ENCODE data around the gene CHN2.

The CHN2 gene

DNA sequence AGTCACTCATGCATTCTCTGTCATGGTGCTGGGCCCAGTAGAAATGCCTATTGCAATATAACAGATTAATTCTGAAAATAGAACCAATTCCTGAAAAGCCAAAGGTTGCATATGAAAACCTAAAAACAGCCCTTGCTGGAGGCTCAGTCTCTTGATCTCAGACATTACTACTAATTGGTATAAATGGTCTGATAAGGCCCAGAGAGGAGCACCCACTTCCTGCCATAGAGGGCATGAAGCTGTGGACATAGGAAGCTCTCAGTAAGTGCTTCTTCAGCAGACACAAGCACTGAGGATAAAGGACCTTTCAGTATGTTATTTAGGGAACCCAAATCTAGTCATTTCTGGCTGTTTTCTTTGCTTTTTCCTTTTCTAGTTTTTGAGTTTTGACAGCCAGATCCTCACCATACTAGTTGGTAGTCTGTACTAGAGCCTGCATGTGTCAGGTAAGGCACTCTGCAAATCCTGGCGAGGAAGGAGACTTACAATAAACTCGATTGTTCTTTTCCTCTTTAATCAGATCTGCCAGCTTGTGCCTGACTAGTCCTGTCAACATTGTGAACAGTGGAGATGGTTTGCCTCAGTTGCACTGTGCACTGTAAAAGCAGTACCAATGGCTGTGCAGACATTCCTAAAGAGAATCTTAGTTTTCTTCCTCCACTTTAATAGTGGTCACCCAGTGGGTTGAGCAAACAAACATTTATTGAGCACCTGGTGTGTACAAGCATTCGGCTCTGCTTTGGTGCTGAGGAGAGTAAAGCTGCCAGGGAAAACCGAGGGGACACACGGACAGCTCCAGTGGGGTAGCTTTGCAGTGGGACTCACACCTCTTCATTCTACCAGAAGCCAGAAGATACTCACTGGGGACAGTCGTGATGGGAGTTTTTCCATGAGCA is 140.9 kb downstream of the CHN2 start:
- DNase-seq (ENCODE audit: low spot score), result no peak

DNA sequence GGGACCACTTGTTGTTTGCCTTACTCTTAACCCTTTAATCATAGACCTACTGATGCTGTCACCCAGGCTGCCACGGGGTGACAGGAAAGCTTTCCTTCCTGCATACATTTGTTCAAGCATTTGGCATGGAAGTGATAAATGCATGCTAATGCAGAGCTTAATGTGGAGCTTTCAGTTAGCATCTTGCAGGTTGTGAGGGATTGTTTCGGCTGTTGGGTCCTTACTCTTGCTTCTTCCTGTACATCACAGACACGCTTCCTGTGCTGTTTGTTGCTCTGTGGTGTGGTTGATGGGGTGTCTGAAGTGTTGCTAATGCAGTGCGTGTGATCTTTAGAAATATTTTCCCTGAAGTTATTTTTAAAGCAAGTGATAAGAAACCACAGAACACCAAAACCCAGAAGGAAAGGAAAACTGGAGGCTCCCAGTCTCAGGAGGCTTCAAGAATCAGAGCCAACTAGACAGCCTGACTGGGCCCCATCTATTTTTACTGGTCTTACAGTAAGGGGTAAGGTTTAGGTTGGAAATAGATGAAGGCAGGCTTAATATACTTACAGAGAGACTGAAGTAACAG is 143.1 kb downstream of the CHN2 start:
- peak; percentile 60 for DNase-seq (ENCODE audit: low spot score)

GRCh38 chr7:29340696-29341095 is 146.1 kb downstream of the CHN2 start:
- no peak for DNase-seq (ENCODE audit: low spot score)

DNA sequence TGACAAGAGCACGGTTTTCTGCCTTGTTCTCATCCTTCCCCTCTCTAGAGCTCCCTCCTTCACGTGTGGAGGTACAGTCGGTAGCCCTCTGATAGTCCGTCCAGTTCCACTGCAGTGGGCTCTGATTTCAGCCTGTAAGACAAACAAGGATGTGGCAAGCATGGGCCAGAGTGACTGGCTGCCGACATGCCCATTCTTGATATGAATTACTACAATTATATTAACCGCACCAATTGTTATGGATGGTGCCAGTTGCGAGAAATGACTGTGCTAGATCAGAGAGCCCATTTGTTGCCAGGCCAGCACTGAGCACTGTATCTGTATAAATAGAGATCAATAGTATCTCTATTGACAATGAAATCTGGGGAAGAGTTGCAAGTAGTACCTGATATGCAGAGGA is 146.6 kb downstream of the CHN2 start:
- DNase-seq (ENCODE audit: low spot score), result no peak

GRCh38 chr7:29342761-29343160 is 148.2 kb downstream of the CHN2 start:
- no peak for DNase-seq (ENCODE audit: low spot score)

GRCh38 chr7:29343399-29343798 is 148.8 kb downstream of the CHN2 start:
- DNase-seq (ENCODE audit: low spot score), result no peak

GRCh38 chr7:29344334-29344978 is 149.9 kb downstream of the CHN2 start:
- DNase-seq (ENCODE audit: low spot score), result no peak

DNA sequence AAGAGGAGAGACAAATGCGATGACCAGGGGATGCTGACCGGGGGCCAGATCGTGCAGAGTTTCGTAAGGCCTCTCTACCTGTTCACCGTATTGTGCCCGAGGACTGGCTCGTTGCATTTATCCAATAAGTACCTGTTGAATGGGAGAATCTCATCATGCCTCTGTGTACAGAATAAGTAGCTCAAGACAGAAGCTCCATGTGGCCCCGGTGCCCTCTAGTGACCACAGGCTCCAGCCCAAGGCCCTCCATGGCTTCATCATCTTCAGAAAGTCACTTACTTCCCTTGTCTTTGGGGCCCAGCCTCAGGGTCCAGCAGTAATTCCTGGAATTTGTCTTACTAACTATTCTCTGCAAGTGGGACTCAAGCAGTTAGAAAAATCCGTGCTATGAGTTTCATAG is 151.0 kb downstream of the CHN2 start:
- peak; percentile 22 for DNase-seq (ENCODE audit: low spot score)

DNA sequence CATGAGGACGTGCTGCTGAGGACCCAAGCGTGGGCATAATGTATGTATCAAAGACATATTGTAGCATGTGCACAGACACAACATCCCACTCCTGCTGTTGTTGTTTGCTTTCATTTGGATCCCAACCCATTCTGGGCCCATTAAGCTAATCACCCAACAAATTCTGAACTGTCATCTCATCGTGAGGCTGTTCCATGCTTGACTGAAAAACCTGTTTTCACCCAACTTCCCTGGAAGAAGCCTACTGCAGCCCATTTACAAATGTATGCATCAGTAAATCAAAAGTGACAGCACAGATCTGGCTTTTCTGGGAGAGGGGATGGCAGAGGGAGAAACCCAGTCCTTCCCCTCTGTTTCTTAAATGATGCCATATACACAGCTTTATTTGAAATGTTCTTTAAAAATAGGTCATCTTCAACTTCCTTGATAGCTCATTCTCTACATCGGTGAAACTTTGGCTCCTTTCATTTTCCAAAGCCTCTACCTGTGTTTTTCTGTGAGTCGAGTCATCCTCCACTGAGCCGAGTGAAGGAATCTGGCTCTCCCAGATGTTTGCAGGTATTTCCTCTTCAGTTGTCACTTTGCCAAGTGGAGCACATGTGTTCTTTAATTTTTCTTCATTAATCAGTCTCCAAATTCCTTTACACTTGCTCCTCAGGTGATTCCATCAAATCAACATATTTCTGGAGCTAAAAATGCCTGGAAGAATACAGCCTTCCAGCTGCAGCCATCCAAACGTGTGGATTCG is 151.8 kb downstream of the CHN2 start:
- DNase-seq (ENCODE audit: low spot score), result no peak

- DNase-seq (ENCODE audit: low spot score), result no peak
Observed at GRCh38 chr7:29349362-29349761, 154.8 kb downstream of the CHN2 start.

- no peak for DNase-seq (ENCODE audit: low spot score)
Observed at GRCh38 chr7:29350351-29350750, 155.8 kb downstream of the CHN2 start.

- no peak for DNase-seq (ENCODE audit: low spot score)
Observed at GRCh38 chr7:29352041-29352440, 157.5 kb downstream of the CHN2 start.

DNA sequence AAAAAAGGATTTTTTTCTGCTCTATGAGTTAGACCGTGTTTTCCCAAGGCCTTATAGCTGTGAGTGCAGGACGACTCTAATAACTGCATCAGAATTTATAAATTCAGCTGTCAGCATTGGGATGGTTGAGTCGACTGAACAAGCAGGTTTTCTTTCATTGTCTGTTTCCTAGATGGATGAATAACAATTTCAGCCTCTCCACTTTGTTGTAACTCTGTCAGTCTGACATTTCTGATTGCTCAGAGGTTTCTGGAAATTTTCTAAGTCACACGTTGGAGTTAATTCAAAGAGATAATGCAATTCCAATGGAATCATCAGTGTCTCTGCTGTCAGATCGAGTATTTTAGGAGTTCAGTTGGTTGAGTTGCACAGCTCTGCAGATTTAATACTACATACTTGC is 159.2 kb downstream of the CHN2 start:
- no peak for DNase-seq (ENCODE audit: low spot score)

DNA sequence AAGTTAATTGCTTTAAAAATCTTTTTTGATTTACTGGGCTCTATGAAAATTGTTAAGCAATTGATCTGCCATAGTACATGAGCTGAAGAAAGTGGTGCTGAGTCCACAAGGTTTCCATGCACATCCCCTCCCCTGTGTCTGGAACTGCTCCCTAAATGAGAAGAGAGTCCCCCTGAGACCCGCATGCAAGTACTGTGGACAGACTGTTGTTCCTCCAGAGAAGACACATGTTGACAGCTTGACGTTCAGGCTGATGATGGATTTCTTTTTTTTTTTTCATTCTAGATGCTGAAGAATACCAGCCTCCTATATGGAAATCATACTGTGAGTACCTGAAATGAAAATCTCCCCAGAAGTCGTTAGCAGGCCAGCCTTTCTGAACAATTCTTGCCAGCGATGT is 159.8 kb downstream of the CHN2 start:
- no peak for DNase-seq (ENCODE audit: low spot score)

- no peak for DNase-seq (ENCODE audit: low spot score)
Observed at GRCh38 chr7:29355388-29355787, 160.8 kb downstream of the CHN2 start.

DNA sequence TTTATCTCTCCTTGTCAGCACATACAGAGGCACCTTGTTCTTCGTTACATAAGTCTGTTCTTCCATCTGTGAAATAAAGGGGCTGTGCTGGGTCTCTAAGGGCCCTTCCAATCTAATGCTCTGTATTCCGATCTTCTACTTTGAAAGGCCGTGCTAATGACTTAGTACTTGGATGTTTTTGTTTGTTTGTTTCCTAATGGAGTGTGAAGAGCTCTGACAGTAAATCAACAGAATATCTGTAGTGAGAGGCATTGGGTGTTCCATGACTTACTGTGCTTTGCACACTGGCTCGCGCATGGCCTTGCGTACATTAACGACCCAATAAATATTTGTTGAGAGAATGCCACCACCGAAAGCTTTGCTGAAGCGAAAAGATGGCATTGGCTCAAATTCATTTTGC is 162.1 kb downstream of the CHN2 start:
- DNase-seq (ENCODE audit: low spot score), result no peak

DNA sequence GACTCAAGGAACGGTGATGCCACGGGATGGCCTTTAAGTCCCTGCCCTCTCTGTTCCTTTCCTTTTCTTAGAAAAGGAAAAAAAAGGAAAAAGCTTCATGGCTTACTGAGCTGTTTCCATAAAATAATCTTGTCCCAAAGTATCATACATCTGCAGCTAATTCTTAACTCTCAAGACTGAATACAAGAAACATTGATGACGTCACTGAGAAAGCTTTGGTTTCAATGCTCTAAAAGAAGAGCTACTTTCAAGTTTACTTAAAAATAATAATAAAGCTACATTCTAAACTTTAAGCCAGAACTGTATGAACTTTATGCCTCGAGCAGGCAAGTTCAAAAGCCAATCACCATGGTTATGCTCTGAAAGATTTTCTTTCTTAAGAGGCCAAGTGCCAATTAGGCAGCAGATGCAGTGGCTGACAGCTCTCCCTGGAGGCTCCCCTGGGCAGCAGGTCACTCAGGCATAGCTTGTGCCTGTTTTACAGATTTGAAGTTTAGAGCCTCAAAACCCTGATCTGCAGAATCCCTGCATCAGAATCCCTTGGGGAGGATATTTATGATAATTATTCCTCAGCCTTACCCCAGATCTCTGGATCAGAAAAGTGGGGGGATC is 165.0 kb downstream of the CHN2 start:
- no peak for DNase-seq (ENCODE audit: low spot score)

DNA sequence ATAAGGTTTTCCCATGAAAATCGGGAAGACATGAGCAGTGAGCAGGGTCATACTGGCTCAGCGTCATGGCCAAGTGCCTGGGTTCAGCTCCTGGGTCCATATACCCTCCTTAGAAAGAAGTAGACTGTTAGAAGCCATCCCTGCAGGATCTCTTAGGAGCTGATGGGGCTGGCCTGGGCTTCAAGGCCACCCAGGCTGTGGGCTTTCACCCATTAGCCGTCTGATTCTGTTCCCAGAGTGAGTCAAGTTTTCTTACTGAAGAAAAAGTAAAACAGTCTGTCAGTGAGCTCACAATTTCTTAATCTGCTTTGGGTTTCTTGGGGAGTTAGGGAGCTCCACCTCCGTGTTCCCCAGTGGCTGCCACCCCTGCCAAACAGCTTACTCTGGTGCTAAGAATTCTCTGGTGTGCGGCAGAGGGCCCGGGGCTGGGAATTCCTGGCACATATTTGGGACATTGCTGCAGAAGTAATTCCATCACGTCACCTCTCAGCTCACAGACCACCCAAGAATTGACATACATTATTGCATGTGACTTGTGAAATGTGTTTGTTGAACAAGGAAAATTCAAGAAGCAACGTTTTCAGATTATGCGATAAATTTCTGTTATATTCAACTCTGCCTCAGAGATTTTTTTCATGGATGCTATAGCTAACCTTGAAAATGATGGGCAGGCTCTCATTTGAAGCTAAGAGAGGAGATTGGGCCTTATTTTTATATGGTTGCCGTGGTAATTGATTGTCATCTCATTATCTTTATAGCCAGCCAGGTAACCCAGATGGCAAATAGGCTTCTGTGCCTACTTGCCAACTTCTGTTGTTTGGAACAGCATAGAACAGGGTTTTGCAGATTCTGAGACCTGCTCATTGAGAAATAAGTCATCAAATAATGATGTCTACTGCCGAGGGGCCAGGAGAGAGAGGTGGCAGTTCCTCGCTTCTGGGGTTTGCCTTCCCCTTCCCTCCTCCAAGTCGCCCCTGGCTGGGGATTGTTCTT is 166.4 kb downstream of the CHN2 start:
- no peak for DNase-seq (ENCODE audit: low spot score)

DNA sequence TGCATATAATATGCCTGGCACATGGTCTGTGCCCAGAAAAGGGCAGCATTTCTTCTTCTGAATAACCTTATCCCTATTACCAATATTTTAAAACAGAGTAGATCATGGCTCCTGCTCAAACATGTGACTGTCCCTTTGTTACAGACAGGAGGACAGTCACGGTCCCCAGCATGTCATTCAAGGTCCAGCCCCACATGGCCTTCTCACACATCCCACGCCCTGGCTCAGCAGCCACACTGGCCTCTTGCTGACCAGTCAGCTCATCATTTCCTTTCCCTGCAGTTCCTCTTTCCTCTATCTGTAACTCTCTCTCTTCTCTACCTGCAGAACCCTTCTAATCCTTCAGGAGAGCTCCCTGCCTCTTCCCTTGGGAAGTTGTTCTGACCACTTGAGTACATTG is 167.8 kb downstream of the CHN2 start:
- DNase-seq (ENCODE audit: low spot score), result no peak

- DNase-seq (ENCODE audit: low spot score), result no peak
Observed at GRCh38 chr7:29363636-29364425, 169.3 kb downstream of the CHN2 start.

Measured in kidney capillary endothelial cell (primary cell).